HG02884 (cell line): ENCODE results near the gene NDUFV3.
"Not testable (repeated sequence)": the region's sequence is repeated elsewhere in the genome, so short reads cannot be mapped to it uniquely, and the experiment has no call there.

ENCODE experiments used
- ATAC-seq: cut with Tn5 transposase; IDR thresholded peaks from one replicate; pipeline ENCODE4 v1.9.1; 2021; ENCODE audit warnings: mild to moderate bottlenecking, moderate library complexity; ENCODE audit not compliant: unreplicated experiment

NDUFV3 gene

GRCh38 chr21:42883921-42884320 is 9.2 kb upstream of the NDUFV3 start:
- no peak for ATAC-seq

DNA sequence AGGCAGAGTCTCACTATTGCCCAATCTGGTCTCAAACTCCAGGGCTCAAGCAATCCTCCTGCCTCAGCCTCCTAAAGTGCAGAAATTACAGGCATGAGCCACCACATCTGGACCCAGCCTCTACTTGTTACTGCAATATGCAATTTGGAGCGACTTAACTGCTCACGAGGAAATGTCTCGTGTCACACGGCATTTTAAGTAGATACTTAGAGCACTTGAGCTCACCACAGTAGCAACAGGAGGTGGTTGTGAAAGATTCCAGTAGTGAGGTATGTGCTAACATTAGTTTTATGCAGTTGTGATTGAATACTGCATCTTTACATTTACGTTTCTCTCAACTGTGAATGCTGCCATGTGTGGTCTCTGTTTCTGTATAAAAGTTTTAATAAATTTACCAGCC is 5.8 kb upstream of the NDUFV3 start:
- ATAC-seq: no peak

DNA sequence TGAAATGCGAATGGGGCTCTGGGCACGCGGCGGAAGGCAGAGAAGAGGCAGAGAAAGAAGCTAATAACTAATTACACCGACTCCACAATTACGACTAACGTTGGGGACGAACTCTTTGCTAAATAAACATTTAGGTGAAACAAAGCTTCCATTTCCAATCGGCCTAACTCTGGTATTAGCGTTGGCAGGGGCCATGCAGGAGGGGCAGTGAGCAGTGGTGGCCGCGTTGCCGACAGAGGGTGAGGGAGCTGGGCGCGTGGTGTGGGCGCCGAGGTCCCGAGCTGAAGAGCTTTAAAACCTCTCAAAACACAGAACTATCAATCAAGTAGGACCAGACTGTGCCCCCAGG is 553 bp upstream of the NDUFV3 start:
- ATAC-seq: peak; percentile 19

GRCh38 chr21:42900446-42900845 is 7.3 kb downstream of the NDUFV3 start:
- no peak for ATAC-seq

- no peak for ATAC-seq
These were observed 10.7 kb downstream of the NDUFV3 start for GRCh38 chr21:42903817-42904216.

DNA sequence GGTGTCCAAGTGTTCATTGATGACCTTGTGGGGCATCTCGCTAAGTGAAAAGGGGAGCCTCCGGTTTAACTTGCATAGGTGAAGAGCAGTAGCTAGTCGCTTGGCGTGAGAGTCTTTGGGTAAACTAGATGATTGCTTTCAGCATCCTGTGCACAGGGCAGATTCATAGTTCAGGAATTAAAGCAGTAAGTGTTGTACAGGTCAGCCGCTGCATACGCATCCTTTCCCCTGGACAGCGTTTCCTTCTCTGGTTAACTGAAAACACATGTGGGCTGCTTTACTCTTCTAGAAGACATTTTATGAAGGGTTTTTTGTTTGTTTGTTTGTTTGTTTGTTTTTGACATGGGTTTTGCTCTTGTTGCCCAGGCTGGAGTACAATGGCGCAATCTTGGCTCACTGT is 12.1 kb downstream of the NDUFV3 start:
- no peak for ATAC-seq

DNA sequence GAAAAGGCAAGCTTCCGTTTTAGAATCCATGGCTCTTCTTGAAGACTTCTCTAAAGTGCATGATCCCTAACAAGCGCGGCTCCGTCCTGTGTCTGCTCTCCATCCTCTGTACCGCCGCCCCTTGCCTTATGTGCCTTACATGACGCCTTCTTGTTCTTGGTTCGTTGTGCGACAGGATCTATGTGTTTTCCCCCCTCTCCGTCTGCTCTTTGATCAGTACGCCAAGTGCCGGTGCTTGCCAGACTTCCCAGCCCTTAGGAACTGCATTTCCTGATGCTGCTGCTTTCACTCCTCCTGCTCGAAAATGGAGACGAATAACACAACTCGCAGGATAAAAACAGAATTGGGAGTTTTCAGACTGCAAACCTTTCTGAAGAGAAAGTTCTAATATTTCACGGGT is 13.1 kb downstream of the NDUFV3 start:
- no peak for ATAC-seq

DNA sequence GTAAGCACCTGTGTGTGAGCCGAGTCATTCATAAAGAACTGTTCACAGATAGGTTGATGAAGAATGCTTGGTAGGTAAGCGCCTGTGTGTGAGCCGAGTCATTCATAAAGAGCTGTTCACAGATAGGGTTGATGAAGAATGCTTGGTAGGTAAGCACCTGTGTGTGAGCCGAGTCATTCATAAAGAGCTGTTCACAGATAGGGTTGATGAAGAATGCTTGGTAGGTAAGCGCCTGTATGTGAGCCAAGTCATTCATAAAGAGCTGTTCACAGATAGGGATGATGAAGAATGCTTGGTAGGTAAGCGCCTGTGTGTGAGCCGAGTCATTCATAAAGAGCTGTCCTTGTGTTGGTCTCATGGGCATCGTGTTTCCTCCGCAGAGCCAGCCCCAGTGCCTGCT is 15.4 kb downstream of the NDUFV3 start:
- ATAC-seq: not testable (repeated sequence)

DNA sequence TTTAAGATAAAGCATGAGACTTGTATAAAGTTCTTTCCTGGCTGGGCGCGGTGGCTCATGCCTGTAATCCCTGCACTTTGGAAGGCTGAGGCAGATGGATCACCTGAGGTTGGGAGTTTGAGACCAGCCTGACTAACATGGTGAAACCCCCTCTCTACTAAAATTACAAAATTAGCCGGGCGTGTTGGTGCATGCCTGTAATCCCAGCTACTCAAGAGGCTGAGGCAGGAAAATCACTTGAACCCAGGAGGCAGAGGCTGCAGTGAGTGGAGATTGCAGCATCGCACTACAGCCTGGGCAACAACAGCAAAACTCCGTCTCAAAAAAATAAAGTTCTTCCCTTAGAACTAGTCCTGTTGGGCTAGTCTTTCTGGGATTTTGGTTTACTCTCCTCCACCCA is 18.8 kb downstream of the NDUFV3 start:
- not testable (repeated sequence) for ATAC-seq

GRCh38 chr21:42913476-42913875 is 20.4 kb downstream of the NDUFV3 start:
- no peak for ATAC-seq

GRCh38 chr21:42918291-42918690 is 25.2 kb downstream of the NDUFV3 start:
- no peak for ATAC-seq

- ATAC-seq: no peak
These were observed 28.8 kb downstream of the NDUFV3 start for GRCh38 chr21:42921927-42922326.

- no peak for ATAC-seq
These were observed 29.8 kb downstream of the NDUFV3 start for GRCh38 chr21:42922918-42923317.

- no peak for ATAC-seq
These were observed 30.7 kb downstream of the NDUFV3 start for GRCh38 chr21:42923553-42924432.

- no peak for ATAC-seq
These were observed 31.3 kb downstream of the NDUFV3 start for GRCh38 chr21:42924433-42924751.

DNA sequence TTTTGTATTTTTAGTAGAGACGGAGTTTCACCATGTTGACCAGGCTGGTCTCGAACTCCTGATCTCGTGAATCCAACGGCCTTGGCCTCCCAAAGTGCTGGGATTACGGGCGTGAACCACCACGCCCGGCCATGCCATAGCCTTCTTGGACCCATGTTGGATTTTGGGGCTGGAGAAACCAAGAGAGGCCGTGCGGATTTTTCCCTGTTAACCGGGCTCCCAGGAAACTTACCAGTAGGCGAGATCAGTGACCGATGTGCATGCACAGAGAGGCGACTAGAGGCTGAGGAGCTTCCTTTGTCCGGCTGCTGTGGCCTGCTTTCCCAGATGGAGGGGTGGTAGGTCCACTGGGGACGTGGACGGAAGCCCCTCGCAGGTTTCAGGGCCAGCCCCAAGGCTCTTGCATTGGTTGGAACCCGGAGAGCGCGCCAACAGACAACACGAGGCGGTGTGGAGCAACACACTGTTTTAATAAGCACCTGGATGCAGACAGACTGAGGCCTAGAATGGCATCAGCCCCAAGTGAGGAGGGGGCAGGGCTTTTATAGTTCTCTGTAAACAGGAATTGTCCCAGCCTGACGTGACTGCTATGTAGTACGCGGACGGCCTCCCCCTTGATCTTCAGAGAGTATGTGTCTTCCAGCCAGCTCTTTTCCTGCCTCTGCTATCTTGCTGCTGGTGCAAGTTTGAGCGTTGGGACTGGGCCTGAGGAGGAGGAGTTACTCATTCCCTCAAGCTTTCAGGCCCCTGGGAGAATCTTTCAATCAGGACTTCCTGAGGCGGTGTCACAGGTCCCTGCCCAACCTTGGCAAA is 32.2 kb downstream of the NDUFV3 start, which contains the start of gene ERVH48-1:
ERVH48-1 (minus strand) TSS at position 517 of the 813 bp plus-strand sequence. CDS start 6,624 bp downstream, outside the sequence.
- ATAC-seq: no peak

GRCh38 chr21:42927474-42928200 is 34.5 kb downstream of the NDUFV3 start:
- not testable (repeated sequence) for ATAC-seq

DNA sequence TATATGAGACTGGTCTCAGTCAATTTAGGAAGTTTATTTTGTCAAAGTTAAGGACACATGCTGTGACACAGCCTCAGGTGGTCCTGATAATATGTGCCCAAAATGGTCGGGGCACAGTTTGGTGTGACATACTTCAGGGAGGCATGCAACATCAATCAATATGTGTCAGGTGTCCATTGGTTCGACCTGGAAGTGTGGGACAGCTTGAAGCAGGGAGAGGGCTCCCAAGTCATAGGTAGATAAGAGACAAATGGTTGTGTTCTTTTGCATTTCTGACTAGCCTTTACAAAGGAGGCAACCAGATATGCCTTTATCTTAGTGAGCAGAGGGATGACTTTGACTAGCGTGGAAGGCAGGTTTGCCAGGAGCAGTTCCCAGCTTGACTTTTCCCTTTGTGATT is 36.9 kb downstream of the NDUFV3 start:
- no peak for ATAC-seq

GRCh38 chr21:42931560-42932235 is 38.6 kb downstream of the NDUFV3 start:
- no peak for ATAC-seq

- ATAC-seq: not testable (repeated sequence)
These were observed 39.4 kb downstream of the NDUFV3 start for GRCh38 chr21:42932378-42933136.
